Activated CD4-positive, alpha-beta T cell treated with anti-CD3 and anti-CD28 coated beads, Interleukin-2, amount 50 U/mL, for 48 hours (primary cell): Measurements from ENCODE around the gene ACIN1.
A peak's percentile ranks its signal among the peaks of the same experiment; 100 is the strongest.

ENCODE experiments used
- DNase-seq, 2 experiments: peaks; one replicate each; pipeline ENCODE4 v3.0.0-alpha.2; 2020

Gene ACIN1

DNA sequence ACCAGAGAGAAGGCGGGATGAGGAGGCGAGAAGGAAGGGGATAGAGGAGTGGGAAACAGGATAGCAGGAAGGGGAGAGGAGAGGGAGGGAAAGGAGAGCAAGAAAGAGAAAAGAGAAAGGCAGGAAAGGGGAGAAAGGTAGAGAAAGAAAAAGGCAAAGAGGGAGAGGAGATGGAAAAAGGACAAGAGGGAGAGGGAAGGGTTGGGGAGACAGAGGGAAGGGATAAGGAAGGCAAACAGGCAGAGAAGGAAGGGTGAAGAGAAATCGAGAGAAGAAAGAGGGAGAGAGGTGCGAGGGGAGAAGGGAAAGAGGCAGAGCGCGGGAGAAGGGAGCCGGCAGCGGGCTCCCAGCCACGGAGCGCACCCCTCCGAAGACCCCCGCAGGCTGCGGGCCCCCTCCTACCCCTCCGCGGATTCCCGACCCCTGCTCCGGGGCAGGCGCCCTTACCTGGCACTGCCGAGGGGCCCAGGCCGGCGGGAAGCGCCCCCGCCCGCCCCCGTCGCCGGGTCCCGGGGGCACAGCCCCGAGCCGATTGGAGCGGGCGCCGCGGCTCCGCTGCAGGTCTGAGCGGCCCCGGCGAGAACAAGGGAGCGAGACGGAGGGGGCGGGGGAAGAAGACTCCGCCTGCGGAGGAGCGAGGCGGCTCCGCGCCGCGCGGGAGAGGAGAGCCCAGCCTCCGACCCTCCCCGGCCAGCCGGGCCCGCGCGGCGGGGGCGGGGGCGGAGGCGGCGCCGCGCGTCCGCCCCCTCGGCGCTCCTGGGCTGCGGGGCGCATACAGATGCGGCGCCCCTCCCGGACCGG, 37.8 kb downstream of the ACIN1 start, which contains the start of gene CDH24:
TSS of gene CDH24 (minus strand) at position 565 of the 801 bp plus-strand sequence. CDS start 1,787 bp downstream, outside the sequence.
- DNase-seq, result peak; percentile 68 to 77

DNA sequence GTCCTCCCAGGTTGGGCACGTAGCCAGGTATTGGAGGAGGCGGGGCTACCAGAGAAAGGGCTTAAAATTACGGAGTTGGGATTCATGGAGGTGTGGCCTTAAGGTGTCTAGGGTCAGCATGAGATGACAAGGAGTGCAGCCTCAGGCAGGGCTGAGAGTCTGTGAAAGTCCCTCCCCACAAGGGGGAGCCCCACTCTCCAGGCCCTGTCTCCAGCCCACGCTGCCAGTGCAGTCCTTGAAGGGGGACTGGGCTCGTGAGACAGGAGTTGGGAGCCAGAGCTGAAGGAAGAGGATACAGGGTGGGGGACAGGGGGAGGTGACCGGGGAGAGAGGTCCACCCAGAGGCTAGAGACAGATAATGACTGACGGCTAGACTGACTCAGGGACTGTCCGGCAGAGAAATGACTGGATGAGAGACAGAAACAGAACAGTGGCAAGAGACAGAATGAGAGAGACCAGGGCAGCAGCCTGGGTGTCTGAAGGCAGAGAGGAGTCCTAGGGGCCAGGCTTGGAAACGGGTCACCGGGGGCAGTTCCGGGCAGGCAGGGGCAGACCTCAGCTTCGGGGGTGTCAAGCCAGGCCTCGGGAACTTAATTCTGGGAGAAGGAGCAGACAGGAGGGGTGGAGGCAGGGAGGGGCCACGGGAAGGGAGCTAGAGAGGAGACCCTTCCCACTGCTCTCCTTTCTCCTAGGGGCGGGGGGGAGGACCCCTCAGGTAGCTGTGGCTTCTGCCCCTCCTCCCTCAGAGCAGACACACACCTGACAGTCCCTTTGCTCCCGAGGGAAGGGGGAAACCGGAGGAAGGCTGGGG, 38.6 kb downstream of the ACIN1 start:
- peak; percentile 67 to 74 for DNase-seq

DNA sequence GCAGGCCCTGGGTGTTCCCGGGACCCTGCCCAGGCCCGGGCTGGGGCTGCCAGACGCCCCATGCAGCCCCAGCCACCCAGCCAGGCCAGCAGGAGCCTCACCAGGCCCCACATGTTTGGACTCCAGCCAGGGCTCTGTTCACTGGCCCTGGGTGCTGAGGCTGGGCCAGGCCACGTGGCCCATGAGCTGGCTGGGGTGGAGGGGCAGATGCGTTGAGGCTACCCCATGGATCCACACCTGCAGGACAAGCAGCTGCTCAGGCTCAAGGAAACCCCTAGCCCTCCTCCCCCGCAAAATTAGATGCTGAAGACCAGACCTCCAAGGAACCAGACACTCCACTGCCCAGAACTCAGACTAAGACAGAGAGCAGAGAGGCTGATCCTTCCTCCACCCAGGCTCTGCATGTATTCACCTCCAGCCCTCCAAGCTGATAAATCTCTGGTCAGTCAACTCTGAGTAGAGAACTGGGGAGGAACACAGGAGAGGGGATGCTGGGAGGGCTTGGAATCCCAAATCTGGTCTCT, 39.3 kb downstream of the ACIN1 start:
- DNase-seq, result no peak

DNA sequence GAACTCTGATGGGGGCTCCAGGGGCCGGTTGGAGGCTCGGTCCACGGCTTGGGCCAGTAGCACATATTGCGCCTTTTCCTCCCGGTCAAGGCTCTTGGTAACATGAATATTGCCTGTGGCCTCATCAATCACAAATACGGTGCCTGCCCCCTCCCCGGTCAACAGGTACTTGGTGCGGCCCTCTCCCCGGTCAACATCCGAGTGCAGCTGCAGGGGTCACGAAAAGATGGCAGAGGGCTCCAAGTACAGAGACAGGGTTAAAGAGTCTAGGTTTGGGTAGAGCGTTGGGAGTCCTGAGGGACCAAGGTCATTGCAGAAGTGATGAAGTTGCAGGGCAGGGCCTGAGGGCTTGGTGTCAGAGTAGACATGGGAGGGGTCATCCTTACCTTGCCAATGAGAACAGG, 39.8 kb downstream of the ACIN1 start:
- DNase-seq, result no peak

DNA sequence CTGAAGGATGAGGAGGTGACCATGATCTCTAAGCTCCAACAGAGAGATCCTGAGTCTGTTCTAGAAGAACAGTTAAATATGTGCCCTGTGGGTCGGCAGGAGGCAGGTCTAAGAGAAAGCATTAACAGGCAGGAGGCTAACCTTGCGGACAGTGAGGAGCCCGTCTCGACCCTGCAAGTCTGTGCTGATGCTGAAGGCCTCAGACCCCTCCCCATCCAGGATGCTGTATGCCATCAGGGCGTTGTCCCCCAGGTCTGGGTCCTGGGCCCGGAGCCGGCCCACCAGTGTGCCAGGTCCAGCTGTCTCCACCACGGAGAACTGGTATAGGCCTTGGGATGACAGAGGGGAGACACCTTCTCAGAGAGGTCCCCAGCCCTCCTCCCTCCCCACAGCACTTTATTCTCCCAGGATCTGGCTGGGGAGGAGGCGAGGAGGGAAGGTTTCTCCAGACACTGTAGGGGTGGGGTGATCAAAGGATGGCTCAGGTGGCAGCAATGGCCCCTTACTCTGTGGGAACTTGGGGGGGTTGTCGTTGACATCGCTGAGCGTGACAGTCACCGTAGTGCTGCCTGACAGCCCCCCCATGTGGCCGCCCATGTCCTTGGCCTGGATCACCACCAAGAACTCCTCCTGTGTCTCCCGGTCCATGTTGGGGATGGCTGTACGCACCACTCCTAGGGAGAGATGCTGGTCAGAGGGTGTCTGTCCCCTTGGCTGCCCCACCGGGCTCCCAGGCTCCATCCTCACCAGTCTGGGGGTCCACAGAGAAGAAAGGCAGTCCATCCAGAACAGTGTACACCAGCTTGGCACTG, 40.7 kb downstream of the ACIN1 start:
- DNase-seq, result peak in 1 of 2 experiments; percentile 52

GRCh38 chr14:23053426-23053825, 41.5 kb downstream of the ACIN1 start:
- DNase-seq, result no peak

DNA sequence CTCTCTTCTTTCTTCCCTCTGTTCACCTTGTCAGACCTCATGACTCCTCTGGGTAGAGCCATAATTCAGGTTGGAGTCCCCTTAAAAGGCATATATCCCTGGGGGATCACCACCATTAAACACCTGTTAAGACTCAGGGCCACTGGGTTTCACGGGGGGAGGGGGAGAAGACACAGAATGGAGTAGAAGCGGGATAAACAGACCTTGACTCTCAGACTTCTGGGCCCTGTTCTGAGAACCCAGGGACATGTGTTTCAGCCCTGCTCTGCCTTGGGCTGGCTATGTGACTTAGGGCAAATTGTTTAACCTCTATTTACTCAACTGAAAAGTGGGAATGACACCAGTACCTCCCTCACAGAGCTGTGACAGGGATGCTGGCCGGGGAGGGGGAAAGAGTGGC, 42.3 kb downstream of the ACIN1 start:
- DNase-seq, result no peak

- DNase-seq, result no peak
Measured at GRCh38 chr14:23052182-23052623, 42.7 kb downstream of the ACIN1 start.

GRCh38 chr14:23051141-23052057, 43.5 kb downstream of the ACIN1 start:
- DNase-seq, result no peak

DNA sequence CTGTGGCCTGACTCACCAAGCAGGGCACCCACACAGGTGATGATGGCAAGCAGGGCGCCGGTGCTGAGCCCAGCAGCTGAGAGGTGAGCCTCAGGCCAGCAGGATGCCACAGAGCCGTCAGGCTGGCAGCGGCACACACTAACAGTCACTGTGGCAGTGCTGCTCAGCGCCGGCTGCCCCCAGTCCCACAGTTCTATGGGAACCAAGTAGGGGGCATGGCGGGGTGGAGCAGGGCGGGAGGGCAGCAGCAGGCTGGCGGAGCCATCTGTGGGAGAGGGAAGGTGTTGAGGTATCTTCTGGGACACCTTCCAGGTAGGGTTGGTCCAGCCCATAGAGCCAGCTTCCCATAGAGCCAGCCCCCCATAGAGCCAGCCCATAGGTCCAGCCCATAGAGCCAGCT, 45.9 kb downstream of the ACIN1 start:
- no peak for DNase-seq

GRCh38 chr14:23047751-23048693, 46.9 kb downstream of the ACIN1 start:
- DNase-seq, result no peak

- DNase-seq, result no peak
Measured at GRCh38 chr14:23047034-23047634, 47.8 kb downstream of the ACIN1 start.

DNA sequence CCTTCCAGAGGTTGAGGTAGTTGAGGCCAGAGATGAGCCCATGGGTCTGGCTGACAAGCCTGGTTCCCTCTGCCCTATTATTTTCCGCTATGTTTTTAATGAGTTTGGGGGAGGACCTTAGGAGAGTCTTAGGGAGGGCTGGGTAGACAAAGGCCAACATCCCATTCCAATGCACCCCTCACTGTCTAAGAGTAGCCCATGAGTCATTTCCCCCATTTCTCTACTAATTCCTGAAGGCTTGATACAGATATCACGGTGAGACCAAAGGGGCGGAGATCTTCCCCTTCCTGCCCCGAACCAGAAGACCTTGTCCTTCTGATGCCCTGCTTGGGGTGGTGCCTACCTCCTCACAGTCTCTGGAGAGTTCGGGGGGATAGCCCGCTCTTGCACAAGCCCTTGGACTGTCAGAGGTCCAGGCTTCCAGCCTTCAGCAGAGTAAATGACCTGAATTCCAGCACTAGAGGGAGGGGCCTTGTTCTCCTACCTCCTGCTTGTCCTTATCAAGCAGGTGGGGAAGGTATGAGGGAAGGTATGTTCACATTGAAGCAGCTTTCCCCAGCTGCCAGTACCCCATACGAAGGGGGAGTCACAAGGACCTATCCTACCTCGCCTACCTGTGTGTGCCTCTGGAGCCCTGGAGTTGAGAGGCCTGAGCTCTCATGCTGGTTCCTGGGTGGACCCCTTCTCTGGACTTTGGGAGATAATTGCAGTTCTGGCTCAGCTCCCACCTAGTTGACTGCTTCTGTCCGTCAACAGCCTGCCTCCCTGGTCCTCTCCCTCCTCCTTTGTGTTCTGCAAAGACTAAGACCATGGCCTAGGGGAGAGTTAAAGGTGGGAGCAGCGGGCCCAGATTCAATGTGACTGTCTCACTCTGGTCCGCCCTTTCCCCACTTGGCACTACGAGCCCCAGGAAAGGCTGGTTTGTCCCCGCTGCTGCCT, 49.2 kb downstream of the ACIN1 start:
- no peak for DNase-seq

DNA sequence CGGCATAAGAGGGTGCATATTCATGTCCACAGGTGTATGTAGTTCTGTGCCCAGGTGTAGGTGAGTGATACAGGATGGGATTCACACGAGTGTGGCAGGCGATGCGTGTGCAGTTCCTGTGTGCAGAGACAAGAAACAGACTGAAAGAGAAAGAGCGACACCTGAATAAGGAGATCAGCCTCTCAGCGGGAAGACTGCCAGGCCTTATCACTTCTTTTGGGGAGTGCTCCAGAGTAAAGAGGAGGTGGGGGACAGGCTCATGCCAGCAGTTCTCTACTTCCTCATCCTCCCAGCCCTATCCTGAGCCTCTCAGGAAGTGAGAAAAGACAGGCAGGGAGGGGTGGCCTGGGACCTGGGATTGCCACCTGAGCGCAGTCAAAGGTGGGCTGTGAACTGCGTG, 50.1 kb downstream of the ACIN1 start:
- no peak for DNase-seq

GRCh38 chr14:23043754-23044153, 51.2 kb downstream of the ACIN1 start:
- DNase-seq, result no peak

DNA sequence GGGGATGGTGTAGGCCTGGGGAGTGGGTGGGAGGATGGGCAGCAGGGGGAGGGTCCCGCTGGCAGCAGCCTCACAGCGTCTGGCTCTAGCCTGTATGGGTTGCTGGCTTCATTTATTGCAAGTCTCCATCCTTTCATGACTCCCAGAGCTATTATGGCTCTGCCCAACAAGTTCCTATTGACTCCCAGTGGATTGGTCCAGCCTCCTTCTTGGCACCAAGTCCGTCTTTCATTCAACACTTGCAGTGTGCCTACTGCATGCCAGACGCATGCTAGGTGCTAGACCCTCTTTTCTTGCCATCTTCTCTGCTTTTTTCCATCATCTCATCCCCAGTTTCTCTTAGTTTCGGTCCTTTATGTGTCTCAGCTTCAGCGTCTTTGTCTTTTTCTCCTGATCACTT, 51.8 kb downstream of the ACIN1 start:
- no peak for DNase-seq

GRCh38 chr14:23042162-23042965, 52.6 kb downstream of the ACIN1 start, which contains the start of gene PSMB11:
TSS of gene PSMB11 (plus strand) at chr14:23042212. CDS start at chr14:23042226, 14 bp downstream.
- DNase-seq, result no peak

GRCh38 chr14:23041729-23042128, 53.2 kb downstream of the ACIN1 start:
- DNase-seq, result no peak
